Prostate gland (tissue), 2 donors: ENCODE results near the gene ADAM10.

Experiments
- CTCF ChIP-seq, 4 experiments: fragments of 200-600 bp in 2 of 4; fragments of 450-650 bp in 2 of 4; sonication (generic) in 2 of 4; IDR thresholded peaks; 1 replicate in 3 of 4; 2 replicates in 1 of 4; pipeline ENCODE4 v1.5.1; 2016 to 2019; ENCODE audit warnings: antibody characterized with exemption in 4 of 4, mild to moderate bottlenecking in 2 of 4, moderate library complexity in 2 of 4
- POLR2A ChIP-seq: fragments of 450-650 bp; IDR thresholded peaks from one replicate; pipeline ENCODE4 v1.6.1; 2016; ENCODE audit warnings: antibody characterized with exemption, mild to moderate bottlenecking
- POLR2AphosphoS5 ChIP-seq: sonication (generic); formaldehyde crosslinking; IDR thresholded peaks from one replicate; pipeline ENCODE4 v1.6.1; 2017; ENCODE audit warnings: antibody characterized with exemption

- TF ChIP-seq CTCF (IDR thresholded peaks at IDR 0.05) (no peak), POLR2AphosphoS5 (no peak), POLR2A (no peak)
Measured at GRCh38 chr15:58742819-58743502, 6.5 kb downstream of the ADAM10 start.
